Brain microvascular endothelial cell (primary cell): ENCODE results near the gene NFATC1.

ENCODE experiments used
- DNase-seq: peaks from one replicate; pipeline ENCODE4 v3.0.0-alpha.2; 2020
- H3K27ac ChIP-seq: fragments of 250-450 bp; sonication (Bioruptor Pico); 2 replicates; pipeline ENCODE4 v1.5.1; 2020; ENCODE audit warnings: mild to moderate bottlenecking, moderate library complexity
- H3K27me3 ChIP-seq: fragments of 250-450 bp; sonication (Bioruptor Pico); replicated peaks from 2 replicates; pipeline ENCODE4 v1.5.1; 2020; ENCODE audit warnings: mild to moderate bottlenecking
- H3K36me3 ChIP-seq: fragments of 250-450 bp; sonication (Bioruptor Pico); replicated peaks from 2 replicates; pipeline ENCODE4 v1.5.1; 2020; ENCODE audit warnings: mild to moderate bottlenecking
- H3K4me3 ChIP-seq: 2 replicates; pipeline ENCODE4 v1.5.1; 2011; ENCODE audit warnings: low read depth, mild to moderate bottlenecking, control low read depth, low read length, moderate library complexity
- CTCF ChIP-seq: IDR thresholded peaks from 2 replicates; pipeline ENCODE4 v1.5.1; 2011; ENCODE audit warnings: low read depth, mild to moderate bottlenecking, moderate library complexity, low read length, control low read depth, inconsistent platforms; ENCODE audit errors: missing control alignments
- in situ Hi-C: cut with HindIII; loops from 2 replicates; pipeline ENCODE4 v1.10.0; 2017; ENCODE audit warnings: low sequenced_read_pairs, low pct_ligation_motif_present

Gene NFATC1

DNA sequence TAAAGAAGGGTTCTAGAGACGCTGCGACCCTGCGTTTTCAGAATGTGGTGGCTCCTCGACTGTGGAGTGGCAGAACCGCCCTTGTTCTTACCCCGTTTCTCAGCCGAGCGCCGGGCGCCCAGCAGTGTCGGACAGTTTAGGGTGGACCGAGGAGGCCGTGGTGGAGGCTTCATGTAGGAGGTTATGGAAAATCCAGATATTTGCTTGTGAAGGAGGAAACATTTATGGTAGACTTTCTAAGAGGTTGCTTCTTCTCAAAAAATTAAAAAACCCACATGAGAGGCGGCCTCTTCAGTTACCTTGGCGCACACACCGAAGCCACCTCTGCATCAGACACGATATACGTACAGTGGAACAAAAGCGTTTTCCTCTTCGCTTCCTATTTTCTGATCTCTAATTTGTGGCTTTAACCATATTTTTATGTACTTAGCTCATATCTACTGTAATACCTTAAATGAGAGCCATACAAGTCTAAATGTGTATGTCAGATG lies 120.8 kb downstream of the NFATC1 start:
- TF ChIP-seq CTCF: no peak
- no peak overlapping the region for H3K27ac ChIP-seq
- peaks cover 14% of the 10 kb centered on the region for H3K27me3 ChIP-seq
- in situ Hi-C loops: no loop called here
- H3K36me3 ChIP-seq: no peaks in the 10 kb centered on the region
- H3K4me3 ChIP-seq: no peak overlapping the region
- DNase-seq: no peak

DNA sequence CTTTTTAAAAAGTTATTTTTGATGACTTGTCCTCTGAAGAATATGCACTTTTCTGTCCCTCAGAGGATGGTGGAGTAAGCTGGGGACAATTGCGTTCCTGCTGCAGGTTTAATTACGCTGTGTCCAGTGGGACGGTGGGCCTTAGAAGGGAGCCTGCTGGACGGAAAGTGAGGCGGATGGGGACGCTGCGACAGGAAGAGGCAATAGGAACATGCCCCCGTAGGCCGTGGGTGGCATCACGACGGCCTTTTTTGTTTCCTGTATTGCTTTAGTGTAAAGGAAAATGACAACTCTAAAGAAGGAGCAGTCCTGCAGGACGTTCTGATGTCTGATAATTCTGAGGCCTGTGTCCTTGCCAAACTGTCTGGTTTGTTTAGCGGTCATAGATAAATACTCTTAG lies 121.6 kb downstream of the NFATC1 start:
- TF ChIP-seq CTCF: no peak
- no peak for DNase-seq
- peaks cover 14% of the 10 kb centered on the region for H3K27me3 ChIP-seq
- H3K36me3 ChIP-seq: no peaks in the 10 kb centered on the region
- H3K27ac ChIP-seq: no peak overlapping the region
- no peak overlapping the region for H3K4me3 ChIP-seq
- in situ Hi-C loops: no loop called here

DNA sequence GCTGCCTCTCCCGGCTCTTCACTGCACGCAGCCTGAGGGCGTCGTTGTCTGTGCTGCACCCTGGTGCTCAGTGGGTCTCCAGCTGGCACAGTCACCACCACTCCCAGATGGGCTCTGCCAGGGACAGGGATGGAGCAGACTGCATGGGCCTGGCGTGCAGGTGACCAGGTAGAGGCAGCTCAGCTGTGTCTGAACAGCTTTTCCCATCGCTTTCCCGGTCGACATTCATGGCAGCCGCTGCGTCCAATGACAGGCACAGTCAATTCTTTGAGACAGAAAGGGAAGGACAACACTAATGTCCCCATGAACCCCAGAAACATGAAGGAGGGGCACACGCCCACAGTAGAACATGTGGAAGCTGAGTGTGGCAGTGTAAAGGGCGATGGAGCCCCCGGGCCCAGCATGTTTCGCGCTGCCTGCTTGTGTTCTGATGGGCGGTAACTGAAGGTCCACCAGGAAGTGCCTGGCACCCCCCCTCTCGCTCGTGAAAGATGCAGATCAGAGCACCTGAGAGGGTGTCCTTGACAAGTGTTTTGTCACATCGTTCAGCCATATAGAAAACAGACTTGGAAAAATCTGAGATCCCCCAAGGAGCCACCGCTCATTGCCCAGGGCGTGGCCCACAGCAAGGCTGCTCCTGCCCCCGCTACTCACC lies 122.4 kb downstream of the NFATC1 start:
- H3K27me3 ChIP-seq: peaks cover 14% of the 10 kb centered on the region
- no peak overlapping the region for H3K27ac ChIP-seq
- no peaks in the 10 kb centered on the region for H3K36me3 ChIP-seq
- no peak for DNase-seq
- no peak for TF ChIP-seq CTCF
- H3K4me3 ChIP-seq: no peak overlapping the region
- in situ Hi-C loops: no loop called here

DNA sequence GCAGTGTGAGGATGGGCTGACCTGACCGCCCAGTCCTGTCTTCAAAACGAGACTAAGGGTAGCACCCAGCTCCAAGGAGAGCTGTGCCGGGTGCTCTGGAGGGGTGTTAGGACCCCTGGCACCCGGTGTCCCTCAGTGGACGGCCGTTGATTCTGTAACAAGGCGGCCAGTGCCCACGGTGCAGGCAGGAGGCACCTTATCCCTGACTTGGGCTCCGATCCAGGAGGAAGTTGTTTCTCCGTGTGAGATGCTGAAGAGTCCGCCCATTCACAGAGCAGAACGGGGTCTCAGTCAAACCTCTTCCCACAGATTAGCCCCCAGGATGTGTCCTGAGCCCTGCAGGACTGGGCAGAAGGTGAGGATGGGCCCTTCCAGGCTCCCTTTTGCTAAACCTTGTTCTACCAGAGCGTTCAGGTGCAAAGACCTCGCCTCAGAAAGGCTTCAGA lies 123.0 kb downstream of the NFATC1 start:
- H3K27me3 ChIP-seq: peaks cover 14% of the 10 kb centered on the region
- H3K27ac ChIP-seq: no peak overlapping the region
- no peak overlapping the region for H3K4me3 ChIP-seq
- no peak for TF ChIP-seq CTCF
- in situ Hi-C loops: no loop called here
- no peak for DNase-seq
- H3K36me3 ChIP-seq: no peaks in the 10 kb centered on the region

- Histone ChIP-seq H3K36me3 (no peaks in the 10 kb centered on the region), H3K27me3 (peaks cover 14% of the 10 kb centered on the region), H3K4me3 (no peak overlapping the region), H3K27ac (no peak overlapping the region)
- in situ Hi-C loops: no loop called here
- no peak for TF ChIP-seq CTCF
- no peak for DNase-seq
These were observed 124.2 kb downstream of the NFATC1 start for GRCh38 chr18:79519751-79520477.
